Activated naive CD4-positive, alpha-beta T cell treated with anti-CD3 and anti-CD28 coated beads, Interleukin-2, amount 50 U/mL, for 72 hours (primary cell): ENCODE results near the gene THADA. TPM values are rescaled to one million over a fixed set of nuclear protein-coding genes. Genes with fewer than 3 reads are reported as not detected.
A peak's percentile ranks its signal among the peaks of the same experiment; 100 is the strongest.

Source experiments
- ATAC-seq, 2 donors: fragments of 150-1000 bp; cut with Tn5 transposase; 2 replicates each; pipeline ENCODE4 v1.10.0; 2021; ENCODE audit warnings: mild to moderate bottlenecking in 2 of 2, moderate library complexity in 2 of 2
- DNase-seq, 2 donors: peaks; one replicate each; pipeline ENCODE4 v3.0.0; 2021 to 2022; ENCODE audit warnings: low spot score in 2 of 2
- H3K27ac Mint-ChIP-seq, 2 donors: one replicate each; pipeline ENCODE4 v1.8.0; 2022; ENCODE audit warnings: mild to moderate bottlenecking in 2 of 2, mixed read lengths in 2 of 2
- H3K36me3 Mint-ChIP-seq, 2 donors: one replicate each; pipeline ENCODE4 v1.8.0; 2022; ENCODE audit warnings: mixed read lengths in 2 of 2
- H3K9me3 Mint-ChIP-seq, 2 donors: one replicate each; pipeline ENCODE4 v1.8.0; 2022; ENCODE audit warnings: mixed read lengths in 2 of 2
- total RNA-seq, 2 donors: library from RNA; stranded (reverse); gene quantifications; one replicate each; pipeline ENCODE4 v1.2.3, GENCODE V29; 2022

The THADA gene
- total RNA-seq, 2 donors from 2014 or later = 19.3 to 33.5 TPM

DNA sequence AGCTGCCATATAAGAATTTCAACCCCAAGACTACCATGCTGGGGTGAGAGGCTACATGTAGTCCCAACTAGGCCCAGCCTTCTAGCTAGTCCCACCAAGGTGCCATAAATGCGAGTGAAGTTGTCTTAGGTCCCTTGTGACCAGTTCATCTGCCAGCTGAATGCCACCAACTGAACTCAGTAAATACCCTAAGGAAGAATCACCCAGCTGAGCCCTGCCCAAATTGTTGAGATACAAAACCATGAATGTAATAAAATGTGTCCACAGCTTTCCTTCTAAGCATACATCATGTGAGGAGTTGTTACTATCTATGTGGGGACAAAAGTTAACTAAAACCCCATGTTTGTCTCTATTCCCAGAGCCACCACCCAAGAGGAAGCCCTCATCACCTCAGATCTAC is 70.3 kb downstream of the THADA start:
- ATAC-seq (no peak), DNase-seq (no peak)
- H3K9me3 Mint-ChIP-seq = peaks cover 9 to 17% of the 10 kb centered on the region in 2 donors
- peaks cover 19 to 35% of the 10 kb centered on the region in 2 donors for H3K36me3 Mint-ChIP-seq
- no peak overlapping the region for H3K27ac Mint-ChIP-seq

DNA sequence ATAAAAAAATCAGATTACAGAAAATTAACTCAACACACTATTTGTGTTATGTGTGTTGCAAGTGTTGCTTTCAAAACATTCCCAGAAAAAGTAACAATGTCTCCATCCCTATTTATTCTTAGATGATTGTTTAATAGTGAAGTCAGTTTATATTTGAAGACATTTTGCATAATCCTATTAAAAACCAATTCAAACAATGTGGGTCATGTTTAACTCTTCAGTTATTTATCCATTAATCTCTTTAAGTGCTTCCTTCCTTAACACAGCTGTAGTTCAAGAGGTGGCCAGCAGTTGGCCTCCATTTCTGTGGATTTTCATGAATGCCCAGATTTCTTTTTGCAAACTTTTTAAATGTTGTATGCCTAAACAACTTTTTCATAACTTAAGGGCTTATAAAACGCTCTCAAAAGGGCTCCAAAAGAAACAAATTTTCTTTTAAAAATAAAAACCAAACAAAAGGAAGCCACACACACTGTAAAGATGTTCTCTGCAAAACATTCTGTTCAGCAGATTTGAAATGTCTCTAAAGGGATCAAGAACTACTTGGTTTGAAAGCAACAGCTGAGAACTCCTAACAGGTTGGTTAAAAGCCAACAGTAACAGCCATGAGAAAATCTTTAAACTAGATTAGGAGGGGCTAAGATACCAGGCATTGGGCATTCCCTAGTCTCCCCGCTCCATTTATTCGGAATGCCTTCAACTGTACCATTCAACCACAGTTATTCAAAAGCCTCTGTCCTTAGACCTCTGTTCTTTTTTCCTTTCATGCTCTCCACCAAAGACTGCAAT is 71.5 kb downstream of the THADA start:
- H3K36me3 Mint-ChIP-seq = peaks cover 19 to 33% of the 10 kb centered on the region in 2 donors
- no peak for DNase-seq
- peaks cover 9 to 17% of the 10 kb centered on the region in 2 donors for H3K9me3 Mint-ChIP-seq
- H3K27ac Mint-ChIP-seq = no peak overlapping the region
- no peak for ATAC-seq

DNA sequence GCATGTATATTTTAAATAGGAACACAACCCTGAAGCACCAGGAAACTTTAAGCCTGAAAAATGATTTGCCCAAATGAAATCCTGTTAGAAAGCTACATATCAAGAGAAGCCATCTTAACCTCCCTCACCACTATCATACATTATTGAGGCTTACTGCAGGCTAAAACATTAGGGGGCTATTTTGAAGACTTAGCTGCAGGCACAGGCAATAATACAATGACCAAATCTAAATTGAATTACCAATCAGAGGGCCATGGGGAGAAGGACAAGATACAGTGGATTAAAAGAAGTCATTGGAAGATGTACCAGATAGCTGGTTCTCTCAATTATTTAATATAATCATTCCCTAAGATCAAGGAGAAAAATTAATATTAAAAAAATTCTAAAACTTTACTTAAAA is 73.7 kb downstream of the THADA start:
- H3K36me3 Mint-ChIP-seq = peaks cover 19 to 33% of the 10 kb centered on the region in 2 donors
- H3K9me3 Mint-ChIP-seq = peaks cover 9 to 17% of the 10 kb centered on the region in 2 donors
- ATAC-seq = no peak
- no peak overlapping the region for H3K27ac Mint-ChIP-seq
- no peak for DNase-seq

DNA sequence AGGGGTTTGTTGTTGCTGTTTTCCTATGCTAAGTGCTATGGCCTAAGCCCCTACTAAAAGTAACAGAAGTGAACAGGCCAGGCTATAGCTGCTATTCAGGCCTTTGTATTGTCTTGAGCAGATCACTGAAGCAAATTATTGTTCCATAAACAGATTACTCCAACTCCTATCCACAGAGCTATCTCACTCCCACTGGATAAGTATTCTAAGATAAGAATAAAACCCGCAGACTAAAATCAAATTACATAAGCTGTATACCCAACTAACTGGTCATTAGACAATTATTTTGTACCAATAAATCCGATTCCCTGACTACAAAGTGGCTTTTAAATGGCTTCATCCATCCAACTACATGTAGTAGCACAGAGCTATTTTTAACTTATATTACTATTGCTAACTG is 74.3 kb downstream of the THADA start:
- Mint-ChIP-seq H3K9me3 (peaks cover 8 to 17% of the 10 kb centered on the region in 2 donors), H3K27ac (no peak overlapping the region), H3K36me3 (peaks cover 17 to 30% of the 10 kb centered on the region in 2 donors)
- DNase-seq (no peak), ATAC-seq (no peak)

DNA sequence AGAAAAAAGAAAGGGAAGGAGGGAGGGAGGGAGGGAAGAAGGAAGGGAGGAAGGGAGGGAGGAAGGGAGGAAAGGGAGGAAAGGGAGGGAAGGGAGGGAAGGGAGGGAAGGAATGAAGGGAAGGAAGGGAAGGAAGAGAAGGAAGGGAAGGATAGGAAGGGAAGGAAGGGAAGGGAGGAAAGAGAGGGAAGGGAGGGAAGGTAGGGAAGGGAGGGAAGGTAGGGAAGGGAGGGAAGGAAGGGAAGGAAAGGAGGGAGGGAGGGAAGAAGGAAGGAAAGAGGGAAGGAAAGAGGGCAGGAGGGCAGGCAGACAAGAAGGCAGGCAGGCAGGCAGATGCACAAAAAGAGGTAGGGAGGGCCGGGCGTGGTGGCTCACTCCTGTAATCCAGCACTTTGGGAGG is 74.9 kb downstream of the THADA start:
- no peak for ATAC-seq
- Mint-ChIP-seq H3K36me3 (peaks cover 11 to 24% of the 10 kb centered on the region in 2 donors), H3K27ac (no peak overlapping the region), H3K9me3 (peaks cover 3 to 12% of the 10 kb centered on the region in 2 donors)
- DNase-seq = no peak

DNA sequence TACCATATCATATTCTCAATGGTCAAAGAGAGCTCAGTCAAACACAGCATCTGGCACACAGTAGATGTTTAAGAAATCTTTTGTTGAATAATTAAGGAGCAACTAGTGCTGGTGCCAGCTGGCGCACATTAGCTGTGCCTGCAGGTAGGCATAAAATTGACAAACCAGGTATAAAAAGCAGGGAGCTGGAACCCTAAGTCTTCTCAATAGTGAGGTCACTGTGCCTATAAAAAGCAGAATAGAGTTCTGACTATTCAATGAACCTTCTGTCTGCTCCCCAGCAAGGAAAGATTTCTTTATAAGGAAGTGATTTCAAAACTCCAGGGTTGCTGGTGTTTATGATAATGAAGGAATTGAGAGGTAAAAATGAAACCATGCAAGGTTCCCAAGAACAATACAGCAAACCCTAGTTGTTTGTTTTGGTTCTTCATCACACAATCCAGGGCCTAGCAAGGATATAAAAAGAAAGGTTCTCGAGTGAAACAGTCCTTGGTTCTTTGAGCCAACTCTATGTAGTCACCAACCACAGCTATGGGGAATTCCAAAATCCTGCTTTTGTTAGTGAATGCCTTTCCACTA is 76.1 kb downstream of the THADA start:
- no peak overlapping the region for H3K27ac Mint-ChIP-seq
- peaks cover 0 to 12% of the 10 kb centered on the region in 2 donors for H3K36me3 Mint-ChIP-seq
- peaks cover 0 to under 1% of the 10 kb centered on the region in 2 donors for H3K9me3 Mint-ChIP-seq
- ATAC-seq = peak in 1 of 2 donors; percentile 40
- DNase-seq = no peak

DNA sequence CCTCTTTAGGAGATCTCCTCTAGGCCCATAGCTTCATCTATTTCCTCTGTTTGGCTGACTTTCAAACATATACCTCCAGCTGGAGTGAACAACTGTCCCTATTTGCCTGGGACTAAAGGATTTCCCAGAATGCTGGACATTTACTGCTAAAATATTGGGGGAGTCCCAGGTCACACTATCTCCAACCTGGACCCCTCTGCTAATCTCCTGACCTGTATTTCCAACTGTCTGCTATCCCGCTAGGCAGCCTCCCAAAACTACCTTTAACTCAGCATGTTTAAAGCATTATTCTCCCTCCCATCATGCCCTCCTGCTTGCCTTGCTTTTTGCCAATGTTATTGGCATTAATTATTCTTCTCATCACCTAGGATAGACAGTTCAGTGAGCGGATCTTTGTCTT is 77.1 kb downstream of the THADA start:
- peaks cover 0 to 2% of the 10 kb centered on the region in 2 donors for H3K36me3 Mint-ChIP-seq
- ATAC-seq (no peak), DNase-seq (no peak)
- H3K27ac Mint-ChIP-seq = peak overlapping the region in 1 of 2 donors; percentile 28
- H3K9me3 Mint-ChIP-seq = no peaks in the 10 kb centered on the region

DNA sequence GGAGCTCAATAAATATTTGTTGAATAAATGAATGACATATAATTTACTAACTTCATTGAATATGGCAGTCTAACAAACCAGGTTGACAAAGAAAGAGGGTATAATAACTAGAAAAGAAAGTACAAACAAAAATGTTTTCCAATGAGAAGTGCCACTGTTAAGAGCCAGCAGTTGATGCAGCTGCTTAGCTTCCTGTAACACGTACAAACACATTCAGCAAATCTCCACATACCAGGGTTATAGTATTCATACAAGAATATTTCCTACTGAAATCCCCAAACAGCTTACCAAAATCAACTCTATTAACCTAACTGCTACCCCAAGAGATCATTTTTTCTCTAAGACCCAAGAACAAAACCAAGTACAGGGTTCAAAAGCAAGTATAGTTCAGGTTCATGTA is 77.7 kb downstream of the THADA start:
- no peaks in the 10 kb centered on the region for H3K36me3 Mint-ChIP-seq
- DNase-seq (no peak), ATAC-seq (no peak)
- peak overlapping the region in 1 of 2 donors; percentile 28 for H3K27ac Mint-ChIP-seq
- no peaks in the 10 kb centered on the region for H3K9me3 Mint-ChIP-seq

DNA sequence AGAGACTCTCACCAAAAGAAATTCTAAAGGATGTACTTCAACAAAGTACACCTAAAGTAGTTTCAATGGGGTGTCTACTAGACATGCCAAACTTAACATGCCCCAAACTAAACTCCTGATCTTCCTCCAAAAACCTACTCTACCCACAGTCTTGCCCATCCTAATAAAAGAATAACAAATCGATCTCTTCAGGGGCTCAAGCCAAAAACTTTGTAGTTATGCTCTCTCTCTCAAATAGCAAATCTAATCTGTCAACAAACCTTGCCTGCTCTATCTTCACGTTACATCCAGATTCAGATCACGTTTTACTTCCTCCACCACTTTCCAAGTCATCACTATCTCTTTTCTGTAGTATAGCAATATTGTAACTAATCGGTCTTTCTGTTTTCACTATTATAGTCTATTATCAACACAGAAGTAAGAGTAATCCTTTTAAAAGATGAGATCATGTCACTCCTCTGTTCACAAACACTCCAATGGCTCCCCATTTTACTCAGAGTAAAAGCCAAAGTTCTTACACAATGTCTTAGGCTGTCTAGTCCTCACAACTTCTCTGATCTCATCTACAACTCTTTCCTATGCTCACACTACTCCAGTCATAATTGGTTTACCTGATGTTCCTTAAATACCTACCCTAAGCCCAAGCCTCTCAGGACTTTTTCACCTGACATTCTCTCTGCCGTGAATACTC is 79.9 kb downstream of the THADA start:
- H3K27ac Mint-ChIP-seq = no peak overlapping the region
- no peaks in the 10 kb centered on the region for H3K9me3 Mint-ChIP-seq
- DNase-seq = no peak
- peak; percentile 61 to 86 for ATAC-seq
- peaks cover 0 to 8% of the 10 kb centered on the region in 2 donors for H3K36me3 Mint-ChIP-seq

DNA sequence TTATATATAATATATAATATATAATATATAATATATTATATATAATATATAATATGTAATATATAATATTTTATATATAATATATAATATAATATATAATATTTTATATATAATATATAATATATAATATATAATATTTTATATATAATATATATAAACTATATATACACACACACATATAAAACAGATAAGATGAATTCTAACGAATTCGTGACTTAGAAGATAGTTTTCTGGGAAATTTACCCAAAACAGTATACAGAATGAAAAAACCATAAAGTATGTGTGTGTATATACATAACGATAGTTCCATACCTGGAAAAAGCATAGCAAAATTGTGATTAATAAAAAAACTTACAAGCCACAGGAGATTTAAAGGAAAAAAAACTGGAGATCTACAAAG is 80.6 kb downstream of the THADA start:
- H3K9me3 Mint-ChIP-seq = no peaks in the 10 kb centered on the region
- no peak for ATAC-seq
- H3K36me3 Mint-ChIP-seq = peaks cover 0 to 8% of the 10 kb centered on the region in 2 donors
- DNase-seq = no peak
- no peak overlapping the region for H3K27ac Mint-ChIP-seq

DNA sequence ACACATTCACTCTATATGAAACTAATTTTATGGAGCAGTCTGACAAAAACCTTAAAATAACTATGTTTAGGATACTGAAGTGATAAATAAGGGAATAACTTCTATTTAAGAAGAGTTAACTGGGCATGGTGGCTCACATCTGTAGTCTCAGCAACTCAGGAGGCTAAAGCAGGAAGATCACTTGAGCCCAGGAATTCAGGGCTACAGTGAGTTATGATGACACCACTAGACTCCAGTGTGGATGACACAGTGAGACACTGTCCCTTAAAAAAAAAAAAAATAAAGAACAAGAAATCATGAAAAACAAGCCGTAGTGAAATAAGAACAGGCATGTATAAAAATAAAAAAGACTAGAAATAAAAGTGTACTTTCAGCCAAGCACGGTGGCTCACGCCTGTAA is 82.0 kb downstream of the THADA start:
- ATAC-seq (no peak), DNase-seq (no peak)
- no peak overlapping the region for H3K27ac Mint-ChIP-seq
- H3K9me3 Mint-ChIP-seq = no peaks in the 10 kb centered on the region
- peaks cover 0 to 8% of the 10 kb centered on the region in 2 donors for H3K36me3 Mint-ChIP-seq

DNA sequence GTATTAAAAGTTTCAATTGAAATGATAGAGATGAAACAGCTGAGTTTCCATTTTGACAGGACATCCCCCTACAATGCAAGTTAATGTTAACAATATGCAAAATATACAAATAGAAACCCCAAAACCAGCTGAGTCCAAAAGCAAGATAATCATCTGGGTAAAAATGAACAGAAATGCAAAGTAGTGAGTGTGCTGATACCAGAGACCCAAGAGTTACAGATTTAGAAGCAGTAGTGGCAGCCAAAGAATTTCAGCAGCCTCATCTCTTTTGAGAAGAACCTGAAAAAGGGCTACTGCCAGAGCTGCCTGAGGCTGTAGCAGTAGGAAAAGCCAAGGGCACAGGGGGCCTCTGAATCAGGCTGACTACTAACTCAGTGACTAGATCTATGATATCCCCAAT is 82.6 kb downstream of the THADA start:
- Mint-ChIP-seq H3K9me3 (no peaks in the 10 kb centered on the region), H3K36me3 (peaks cover 0 to 8% of the 10 kb centered on the region in 2 donors), H3K27ac (no peak overlapping the region)
- ATAC-seq (no peak), DNase-seq (no peak)

DNA sequence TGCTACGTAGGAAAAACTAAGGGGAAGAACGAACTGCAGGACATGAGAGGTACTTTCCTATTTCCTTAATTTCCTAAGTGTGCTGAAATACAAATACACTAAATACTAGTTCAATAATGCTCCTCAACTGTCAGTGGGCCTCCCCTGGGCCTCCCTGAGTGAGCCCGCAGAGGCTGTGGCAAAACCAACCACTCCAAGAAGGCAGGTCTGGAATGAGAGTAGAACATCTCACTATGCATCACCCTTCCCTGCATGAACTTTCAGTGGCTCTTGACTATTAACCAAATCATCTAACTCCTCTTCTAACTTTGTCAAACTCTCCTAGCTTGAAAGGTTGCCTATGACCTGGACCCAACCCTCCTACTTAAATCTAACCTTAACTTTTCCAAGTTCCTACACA is 84.6 kb downstream of the THADA start:
- H3K36me3 Mint-ChIP-seq = peaks cover 0 to 13% of the 10 kb centered on the region in 2 donors
- H3K27ac Mint-ChIP-seq = no peak overlapping the region
- no peak for DNase-seq
- peak in 1 of 2 donors; percentile 39 for ATAC-seq
- H3K9me3 Mint-ChIP-seq = no peaks in the 10 kb centered on the region

DNA sequence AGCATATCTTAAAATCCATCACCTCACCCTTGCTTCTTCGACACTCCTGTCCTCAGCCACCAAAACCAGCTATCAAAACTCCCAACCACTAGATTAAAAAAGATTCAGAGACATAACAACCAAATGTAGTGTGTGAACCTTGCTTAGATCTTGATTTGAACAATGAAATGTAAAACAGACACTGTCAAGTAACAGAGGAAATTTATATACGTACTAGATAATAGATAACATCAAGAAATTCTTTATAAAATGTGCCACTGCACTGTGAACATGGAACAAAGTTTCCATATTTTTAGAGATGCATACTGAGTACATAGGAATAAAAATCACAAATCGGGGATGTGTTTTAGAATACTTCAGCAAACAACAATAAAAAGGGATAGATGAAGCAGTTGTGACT is 86.0 kb downstream of the THADA start:
- no peak for ATAC-seq
- peaks cover 0 to 13% of the 10 kb centered on the region in 2 donors for H3K36me3 Mint-ChIP-seq
- no peak overlapping the region for H3K27ac Mint-ChIP-seq

DNA sequence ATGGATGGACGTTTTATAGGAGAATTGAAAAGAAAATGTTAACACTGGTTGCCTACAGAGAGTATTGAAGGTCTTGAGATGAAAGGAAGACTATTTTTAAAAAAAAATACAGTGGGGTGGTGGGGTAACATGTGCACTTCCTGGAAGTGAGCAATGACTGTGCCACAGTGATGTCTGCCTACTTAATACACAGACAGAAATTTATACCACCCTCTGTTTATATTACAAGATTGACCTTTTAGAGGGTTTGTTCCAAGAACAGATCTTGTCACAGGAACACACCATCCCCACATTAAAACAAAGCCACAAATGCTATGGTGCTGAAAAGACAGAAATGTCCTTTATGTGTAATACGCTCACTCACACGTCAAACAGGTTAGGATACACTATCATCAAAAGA is 87.6 kb downstream of the THADA start:
- no peak for DNase-seq
- H3K27ac Mint-ChIP-seq = peak overlapping the region; percentile 50 to 72
- H3K9me3 Mint-ChIP-seq = no peaks in the 10 kb centered on the region
- H3K36me3 Mint-ChIP-seq = peaks cover 0 to 13% of the 10 kb centered on the region in 2 donors
- ATAC-seq = peak; percentile 41 to 47

More for the DNA sequence above, 86.0 kb downstream of the THADA start:
- DNase-seq = no peak
- H3K9me3 Mint-ChIP-seq = no peaks in the 10 kb centered on the region

DNA sequence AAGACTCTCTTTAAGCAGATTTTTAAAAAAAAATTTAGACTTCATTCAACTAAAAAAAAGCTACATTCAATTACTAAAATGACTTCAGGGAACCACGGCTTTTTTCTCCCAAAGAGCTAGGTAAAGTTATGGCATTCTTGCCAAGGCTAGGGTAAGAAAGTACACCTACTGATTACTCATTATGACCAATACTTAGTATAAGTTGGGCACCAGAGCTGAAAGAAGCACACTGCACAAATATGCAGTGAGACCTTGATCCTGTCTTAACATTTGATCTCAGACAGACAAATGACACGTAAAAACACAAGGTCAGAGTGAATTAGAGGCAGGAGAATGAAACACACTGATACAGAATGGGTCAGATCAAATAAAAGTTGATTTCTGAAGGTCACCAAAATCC is 88.7 kb downstream of the THADA start:
- Mint-ChIP-seq H3K27ac (peak overlapping the region in 1 of 2 donors; percentile 72), H3K36me3 (peaks cover 0 to 13% of the 10 kb centered on the region in 2 donors)
- peak in 1 of 2 donors; percentile 47 for ATAC-seq

DNA sequence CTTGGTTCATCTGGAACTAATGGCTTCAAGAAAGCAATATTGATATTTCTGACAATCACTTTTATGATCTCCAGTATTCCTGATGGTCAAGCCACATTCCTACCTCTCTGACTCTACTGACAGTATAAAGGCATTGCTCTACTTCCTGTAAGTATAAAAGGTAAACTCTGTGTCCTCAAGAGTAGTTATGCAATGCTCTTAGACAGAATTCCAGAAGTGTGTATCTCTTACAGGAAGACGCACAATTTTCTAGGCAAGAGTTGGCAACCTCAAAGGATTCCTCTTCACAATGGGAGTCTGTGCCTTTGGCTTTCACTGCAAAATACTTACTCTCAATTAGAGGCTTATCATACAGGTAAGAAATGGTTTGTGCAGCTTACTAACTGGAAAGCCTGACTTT is 100.1 kb downstream of the THADA start:
- peaks cover 8 to 15% of the 10 kb centered on the region in 2 donors for H3K36me3 Mint-ChIP-seq
- H3K9me3 Mint-ChIP-seq = no peaks in the 10 kb centered on the region
- DNase-seq = no peak
- no peak for ATAC-seq
- H3K27ac Mint-ChIP-seq = no peak overlapping the region

More for the DNA sequence above, 88.7 kb downstream of the THADA start:
- DNase-seq = no peak
- no peaks in the 10 kb centered on the region for H3K9me3 Mint-ChIP-seq
